NCI-H2107 (cell line): ENCODE data around the gene ARHGEF40.
A peak's percentile ranks its signal among the peaks of the same experiment; 100 is the strongest.

Source experiments
- DNase-seq: peaks from one replicate; lab custom pipeline; 2025; lab: John Stamatoyannopoulos, UW

Gene ARHGEF40

GRCh38 chr14:21083565-21084325, 13.6 kb downstream of the ARHGEF40 start:
- no peak for DNase-seq

GRCh38 chr14:21084396-21084795, 14.3 kb downstream of the ARHGEF40 start:
- DNase-seq: no peak

DNA sequence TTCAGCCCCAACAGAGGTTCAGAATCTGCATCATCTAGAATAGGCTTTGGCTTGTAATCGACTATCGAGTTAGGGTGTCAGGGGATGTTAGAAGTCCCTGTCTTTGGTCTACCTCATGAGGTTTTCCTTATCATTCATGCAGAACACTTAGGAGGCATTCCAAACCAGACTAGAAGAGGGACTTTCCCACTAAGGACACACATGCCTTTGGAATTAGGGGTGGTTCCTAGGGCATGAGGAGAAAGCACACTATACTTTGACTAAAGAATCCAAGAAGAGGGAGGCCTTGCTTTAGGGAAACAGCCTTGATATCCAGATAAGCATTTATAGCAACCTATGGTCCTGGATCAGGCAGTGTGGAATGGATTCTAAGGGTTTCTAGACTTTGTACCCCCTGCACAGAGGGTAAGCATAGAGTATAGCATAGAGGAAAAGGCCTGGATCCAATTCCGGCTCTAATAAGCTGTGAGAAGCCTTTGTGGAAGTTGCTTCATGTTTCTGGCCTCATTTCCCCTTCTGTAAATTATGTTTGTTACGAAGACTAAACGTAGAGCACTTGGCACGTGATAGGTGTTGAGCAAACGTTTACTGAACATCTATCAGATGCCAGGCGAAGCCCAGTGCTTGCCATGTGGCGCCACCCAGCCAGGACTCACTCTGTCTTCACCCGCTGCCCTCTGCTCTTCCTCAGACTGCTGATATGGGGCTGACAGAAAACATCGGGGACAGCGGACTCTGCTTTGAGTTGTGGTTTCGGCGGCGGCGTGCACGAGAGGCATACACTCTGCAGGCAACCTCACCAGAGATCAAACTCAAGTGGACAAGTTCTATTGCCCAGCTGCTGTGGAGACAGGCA, 15.1 kb downstream of the ARHGEF40 start:
- no peak for DNase-seq

DNA sequence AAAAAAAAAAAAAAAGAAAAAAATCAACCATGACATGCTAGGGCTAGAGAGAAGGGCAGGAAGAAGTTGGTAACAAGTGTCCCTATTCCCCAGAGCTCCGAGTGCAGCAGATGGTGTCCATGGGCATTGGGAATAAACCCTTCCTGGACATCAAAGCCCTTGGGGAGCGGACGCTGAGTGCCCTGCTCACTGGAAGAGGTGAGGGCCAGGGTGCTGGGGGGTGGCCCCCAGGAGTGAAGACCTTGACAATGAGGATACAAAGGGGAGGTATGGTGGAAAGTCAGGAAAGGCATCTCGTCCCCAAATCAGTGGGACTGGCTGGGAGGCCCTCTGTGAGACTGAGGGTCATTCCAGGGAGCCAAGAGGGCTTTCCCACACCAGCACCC, 16.8 kb downstream of the ARHGEF40 start:
- DNase-seq: no peak

- DNase-seq: no peak
These were observed 17.4 kb downstream of the ARHGEF40 start for GRCh38 chr14:21087294-21088091.

DNA sequence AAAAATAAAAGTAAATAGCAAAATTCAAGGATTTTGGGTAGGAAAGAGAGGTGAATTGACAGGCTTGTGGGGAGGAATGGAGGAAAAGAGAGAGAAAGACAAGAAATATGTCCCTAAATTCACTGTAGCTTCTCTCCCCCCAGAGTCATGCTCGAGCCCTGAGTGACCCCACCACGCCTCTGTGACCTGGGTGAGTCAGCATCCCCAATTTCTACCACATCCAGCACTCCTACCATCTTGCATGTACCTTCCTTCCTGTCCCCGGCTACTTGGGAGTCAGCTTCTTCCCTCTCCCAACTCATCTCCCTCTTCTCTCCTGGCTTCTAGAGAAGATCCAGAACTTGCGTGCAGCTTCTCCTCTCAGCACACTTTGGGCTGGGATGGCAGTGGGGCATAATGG, 18.6 kb downstream of the ARHGEF40 start:
- DNase-seq: no peak

DNA sequence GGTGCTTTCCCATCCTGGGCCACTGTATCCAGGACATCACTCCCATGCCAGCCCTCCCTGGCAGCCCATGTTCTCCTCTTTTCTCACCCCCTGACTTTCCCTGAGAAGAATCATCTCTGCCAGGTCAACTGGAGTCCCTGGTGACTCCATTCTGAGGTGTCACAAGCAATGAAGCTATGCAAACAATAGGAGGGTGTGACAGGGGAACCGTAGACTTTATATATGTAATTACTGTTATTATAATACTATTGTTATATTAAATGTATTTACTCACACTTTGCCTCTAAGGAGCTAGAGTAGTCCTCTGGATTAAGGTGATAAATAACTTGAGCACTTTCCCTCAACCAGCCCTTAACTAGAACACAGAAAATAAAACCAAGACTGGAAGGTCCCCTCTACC, 19.2 kb downstream of the ARHGEF40 start:
- DNase-seq: no peak

GRCh38 chr14:21089877-21090193, 19.7 kb downstream of the ARHGEF40 start:
- no peak for DNase-seq

DNA sequence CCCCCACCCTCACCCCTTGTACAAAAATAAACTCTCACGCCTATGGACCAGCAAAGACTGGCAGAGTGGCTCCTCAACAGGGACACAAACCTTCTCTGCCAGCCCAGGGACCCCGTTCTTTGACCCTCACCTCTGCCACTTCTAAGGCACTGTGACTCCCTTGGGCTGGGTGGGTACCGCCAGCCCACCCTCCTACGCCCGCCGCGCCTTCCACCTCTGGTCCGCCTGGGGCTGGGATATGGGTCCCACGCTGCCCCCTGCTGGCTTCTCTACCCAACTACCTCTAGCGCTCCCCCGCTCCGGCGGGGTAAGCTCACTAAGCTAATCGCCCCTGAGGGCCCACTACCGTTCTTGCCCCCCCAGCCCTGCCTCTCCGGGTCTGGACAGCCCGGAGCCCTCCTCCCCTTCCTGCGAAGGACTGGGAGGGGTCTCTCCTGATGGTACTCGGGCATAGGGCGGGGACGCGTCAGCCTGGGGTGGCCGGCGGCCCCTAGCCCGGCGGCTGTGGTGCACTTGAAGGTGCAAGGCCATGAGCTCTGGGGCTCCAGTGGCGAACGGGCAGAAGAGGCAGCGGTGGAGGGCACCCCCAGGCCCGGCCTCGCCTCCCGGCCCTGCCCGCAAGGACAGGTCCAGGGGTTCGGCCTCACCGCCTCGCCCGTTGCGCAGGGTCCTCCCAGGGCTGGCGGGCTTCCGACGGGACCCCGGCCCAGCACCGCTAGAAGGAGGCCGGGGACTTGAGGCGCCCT, 20.3 kb downstream of the ARHGEF40 start:
- no peak for DNase-seq

- no peak for DNase-seq
These were observed 21.0 kb downstream of the ARHGEF40 start for GRCh38 chr14:21090940-21091663.

GRCh38 chr14:21091821-21092272, 21.7 kb downstream of the ARHGEF40 start:
- no peak for DNase-seq

DNA sequence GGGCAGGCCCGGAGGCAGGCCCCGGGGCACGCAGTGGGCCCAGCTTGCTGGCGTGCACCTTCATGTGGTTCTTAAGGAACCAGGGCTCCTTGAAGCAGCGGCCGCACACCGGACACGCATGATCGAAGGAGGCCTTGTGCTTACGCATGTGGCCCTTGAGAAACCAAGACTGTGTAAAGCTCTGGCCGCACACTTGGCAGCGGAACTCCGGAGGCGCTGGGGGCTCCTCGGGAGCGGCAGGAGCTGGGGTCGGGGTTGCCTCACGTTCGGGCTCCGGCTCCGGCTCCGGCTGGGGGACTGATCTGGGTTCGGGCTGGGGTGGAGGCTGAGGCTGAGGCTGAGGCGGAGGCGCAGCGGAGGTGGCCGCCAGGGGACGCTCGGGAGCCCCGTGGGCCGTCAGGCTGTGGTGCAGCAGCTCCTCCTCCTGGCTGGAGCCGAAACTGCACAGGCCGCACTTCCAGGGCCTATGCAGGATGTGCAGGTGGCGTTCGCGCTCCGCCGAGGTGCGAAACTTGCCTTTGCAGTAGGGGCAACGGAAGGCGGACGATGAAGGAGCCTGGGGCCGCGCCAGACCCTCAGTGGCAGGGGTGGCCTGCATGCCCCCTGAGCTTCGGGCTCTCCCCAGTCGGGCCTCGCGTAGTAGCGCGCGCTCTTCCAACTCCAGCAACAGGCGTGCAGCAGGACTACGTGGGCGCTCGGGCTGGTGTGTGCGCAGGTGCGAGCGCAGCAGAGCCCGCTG, 22.3 kb downstream of the ARHGEF40 start:
- peak; percentile 54 for DNase-seq

DNA sequence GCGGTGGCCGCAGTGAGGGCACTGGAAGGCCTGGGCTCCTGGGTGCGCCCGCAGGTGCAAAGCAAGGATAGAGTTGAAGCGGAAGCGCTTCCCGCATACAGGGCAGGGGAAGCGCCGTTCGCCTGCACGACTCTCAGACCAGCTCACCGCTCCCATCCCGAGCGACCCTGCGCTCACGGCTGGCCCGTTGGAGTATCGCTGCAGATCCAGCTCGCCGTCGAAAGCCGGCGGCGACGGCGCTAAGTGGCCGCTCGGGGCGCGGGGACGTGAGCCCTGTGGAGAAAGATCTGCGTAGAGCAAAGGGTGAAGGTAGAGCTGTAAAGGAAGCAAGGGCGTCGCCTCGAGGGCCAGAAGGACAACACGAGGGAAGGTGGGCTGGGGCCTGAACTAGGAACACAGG, 22.9 kb downstream of the ARHGEF40 start:
- DNase-seq: no peak

GRCh38 chr14:21093769-21094681, 23.9 kb downstream of the ARHGEF40 start:
- peak; percentile 42 for DNase-seq

- DNase-seq: no peak
These were observed 25.5 kb downstream of the ARHGEF40 start for GRCh38 chr14:21095430-21096205.

DNA sequence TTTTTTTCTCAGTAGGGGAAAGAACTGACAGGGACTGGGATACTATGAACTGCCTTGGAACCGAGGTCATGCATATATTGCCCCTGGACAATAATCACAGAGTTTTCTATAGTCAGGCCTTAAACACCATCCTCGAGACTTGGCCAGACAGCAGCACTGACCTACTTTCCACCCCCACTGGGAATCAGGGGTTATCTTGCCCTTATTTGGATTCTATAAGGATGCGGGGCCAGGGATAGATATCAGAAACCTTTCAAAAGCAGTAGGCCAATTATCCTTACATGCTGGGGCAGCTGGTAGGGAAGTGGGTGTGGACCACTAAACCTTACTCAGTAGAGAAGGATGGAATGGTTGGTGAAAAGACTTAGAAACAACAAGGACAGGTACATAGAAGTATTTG, 26.3 kb downstream of the ARHGEF40 start:
- no peak for DNase-seq

DNA sequence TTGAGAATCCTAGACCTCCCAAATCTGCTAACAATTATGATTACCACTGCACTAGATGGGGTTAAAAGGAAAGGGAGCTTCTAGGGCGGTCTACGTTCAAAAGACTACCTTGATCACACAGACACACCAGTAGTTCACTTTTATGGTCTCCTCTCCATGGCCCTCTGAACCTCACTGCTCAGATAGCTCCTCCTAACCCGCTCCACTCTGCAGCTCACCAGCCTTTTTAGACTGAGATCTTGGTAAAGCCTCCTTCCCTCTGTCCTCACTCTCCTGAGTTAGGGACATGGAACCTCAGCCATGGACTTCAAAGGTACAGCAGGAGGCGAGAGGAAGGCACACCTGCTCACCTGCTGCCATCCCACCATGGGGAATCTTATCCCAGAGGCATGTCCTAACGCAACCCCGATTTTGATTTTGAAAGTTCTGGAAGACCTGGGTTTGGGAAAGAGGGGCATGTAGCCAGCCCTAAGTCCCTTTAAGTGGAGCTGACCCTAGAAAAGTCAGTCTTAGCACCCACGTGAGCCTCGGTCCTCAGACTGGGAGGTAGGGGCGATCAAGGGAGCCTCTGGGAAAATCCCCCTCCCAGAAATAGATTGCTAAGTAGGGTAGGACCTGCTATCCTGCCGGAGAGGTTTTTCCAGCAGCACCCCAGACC, 27.0 kb downstream of the ARHGEF40 start:
- no peak for DNase-seq

DNA sequence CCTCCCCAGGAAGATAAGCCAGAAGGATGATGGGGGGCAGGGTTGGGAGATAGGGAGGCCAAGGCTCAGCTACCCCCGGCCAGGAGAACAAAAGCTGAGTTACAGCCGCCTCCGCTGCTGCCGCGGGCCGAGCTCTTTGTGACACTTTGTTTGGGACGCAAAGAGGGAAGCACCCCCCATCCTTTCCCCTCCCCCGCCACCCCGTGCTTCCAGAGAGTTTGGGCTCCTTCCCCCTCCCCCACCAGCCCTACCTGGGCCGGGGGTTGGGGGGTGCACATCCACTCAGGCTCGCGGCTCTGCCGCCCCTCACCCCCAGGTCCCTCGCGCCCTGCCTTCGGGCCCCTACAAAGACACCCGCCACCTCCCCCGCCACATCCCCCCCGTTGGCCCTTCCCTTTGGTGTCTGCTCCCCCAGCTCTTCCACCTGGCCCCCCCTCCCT, 27.6 kb downstream of the ARHGEF40 start:
- no peak for DNase-seq
